Heart right ventricle (tissue), 16 donors: ENCODE measurements around the gene TOR1AIP1. TPM values are rescaled to one million over a fixed set of nuclear protein-coding genes. Genes with fewer than 3 reads are reported as not detected.

Source experiments
- ATAC-seq, 8 donors: fragments of 200-7000 bp; cut with Tn5 transposase; one replicate each; pipeline ENCODE4 v1.9.1; 2020; ENCODE audit warnings: mild to moderate bottlenecking in 8 of 8, moderate library complexity in 8 of 8, moderate number of reproducible peaks in 1 of 8
- DNase-seq, 2 donors: peaks; one replicate each; pipeline ENCODE4 v3.0.0-alpha.2; 2020
- H3K27ac ChIP-seq, 10 donors: fragments of 200-600 bp; sonication (generic) in 2 of 10; one replicate each; pipeline versions ENCODE4 v1.5.0 to v1.8.0; 2020 to 2022; ENCODE audit warnings: mild to moderate bottlenecking in 3 of 10
- H3K27me3 ChIP-seq, 7 donors: fragments of 200-600 bp; one replicate each; pipeline ENCODE4 v1.8.0; 2021 to 2022; ENCODE audit warnings: mild to moderate bottlenecking in 2 of 7
- H3K36me3 ChIP-seq, 9 donors: fragments of 200-600 bp; sonication (generic) in 1 of 9; one replicate each; pipeline versions ENCODE4 v1.5.0 to v1.8.0; 2020 to 2022; ENCODE audit warnings: mild to moderate bottlenecking in 2 of 9
- H3K4me1 ChIP-seq, 9 donors: fragments of 200-600 bp; sonication (generic) in 1 of 9; one replicate each; pipeline versions ENCODE4 v1.5.0 to v1.8.0; 2020 to 2022; ENCODE audit warnings: mild to moderate bottlenecking in 4 of 9
- H3K4me3 ChIP-seq, 10 donors: fragments of 200-600 bp; sonication (generic) in 2 of 10; one replicate each; pipeline versions ENCODE4 v1.5.0 to v1.8.0; 2020 to 2022; ENCODE audit warnings: mild to moderate bottlenecking in 7 of 10, moderate library complexity in 2 of 10
- H3K9me3 ChIP-seq, 11 donors: fragments of 200-600 bp in 10 of 11; sonication (generic) in 2 of 11; one replicate each; pipeline versions ENCODE4 v1.5.0 to v1.8.0; 2013 to 2022; ENCODE audit warnings: mild to moderate bottlenecking in 2 of 11, control low read depth in 1 of 11, moderate library complexity in 1 of 11
- WGBS, 2 donors: extraction: QIAGEN DNeasy Blood & Tissue Kit; methylation state at CpG; one replicate each; pipeline ENCODE4 v1.1.7; 2013; ENCODE audit warnings: inconsistent platforms in 1 of 2; 5-methylcytosine and 5-hydroxymethylcytosine counted together
- intact Hi-C, 10 donors: fragments of 100-400 bp; cut with DNase I; formaldehyde crosslinking; loops; one replicate each; pipeline versions ENCODE4 v1.11.1 to v1.14.2; 2022
- polyA plus RNA-seq, 2 donors: library from polyadenylated mRNA; stranded (reverse); fragments of 200-250 nt; gene quantifications; one replicate each; pipeline ENCODE4 v1.2.3, GENCODE V29; 2013
- total RNA-seq, 10 donors: library from RNA; stranded (reverse); fragmentation: NEBNext Ultra II Directional in 3 of 10; extraction: Animal tissue kit (Norgen Biotek cat#: 25700) in 3 of 10; gene quantifications; one replicate each; pipeline versions ENCODE4 v1.2.1 to v1.2.4, GENCODE V29; 2021 to 2023
- TF ChIP-seq, protein P1 (sequence below), 9 donors: fragments of 200-600 bp; sonication (generic) in 2 of 9; IDR thresholded peaks; one replicate each; pipeline versions ENCODE4 v1.5.0 to v1.8.0; 2021 to 2022; ENCODE audit warnings: antibody characterized with exemption in 9 of 9, mild to moderate bottlenecking in 5 of 9, moderate library complexity in 1 of 9
- donor health status: Arrhythmogenic right ventricular cardiomyopathy.
- donor health status: ischemic (EF 13 %, LVEDD 7.1; RV severe dilation, severe dysfunction).
- donor health status: healthy with polysubstance abuse.
- donor health status: DM: no; HTN: yes; CAD: no.
- donor health status: DM: no; HTN: no; CAD: no.
- donor health status: ischemic (EF 25% LVEDD 6.9; RV normal size, moderate dysfunction).
- donor health status: ischemic (EF 25% LVEDD 5.7; RV mildly dilated, moderate dysfunction).
- donor health status: healthy.
- donor health status: DM: yes; HTN: yes; CAD: no.
- donor health status: Ischemic cardiomyopathy.
- donor health status: ischemic (EF 35%, LVEDD 5.7; RV mildly dilated, moderate dysfunction).
- donor health status: nonischemic (EF 11% LVEDD 7.7; RV severe dilation, severe dysfunction).
- donor health status: DM: yes; HTN: yes; CAD: no.
- donor health status: PGD.
- donor health status: ischemic (EF 29% LVEDD 5.4; RV normal size, mild dysfunction).
- donor health status: nonischemic (EF 23%, LVEDD 6.1; RV moderate dilation, normal function).

The TOR1AIP1 gene
- total and polyA plus RNA-seq, 12 donors = 13.4 to 50.3 (median 43.5) TPM

DNA sequence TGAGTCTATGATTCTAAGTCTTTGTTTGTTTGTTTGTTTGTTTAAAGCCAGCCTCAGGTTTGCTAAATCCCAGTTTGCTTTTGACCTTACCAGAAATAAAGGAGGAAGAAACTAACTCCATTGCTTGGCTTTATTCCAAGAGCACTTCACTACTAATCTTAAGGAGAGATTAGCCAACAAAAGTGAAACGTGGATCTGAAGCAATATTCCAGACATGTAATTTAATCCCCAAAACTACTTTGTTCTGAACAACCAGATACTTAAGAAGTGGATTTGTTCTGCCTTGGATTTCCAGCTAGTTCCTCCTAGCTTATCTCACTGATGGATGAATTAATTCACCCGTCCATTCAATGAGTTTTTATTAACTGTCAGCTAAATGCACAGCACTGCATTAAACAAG, 56.7 kb downstream of the TOR1AIP1 start:
- TF ChIP-seq, protein P1, sequence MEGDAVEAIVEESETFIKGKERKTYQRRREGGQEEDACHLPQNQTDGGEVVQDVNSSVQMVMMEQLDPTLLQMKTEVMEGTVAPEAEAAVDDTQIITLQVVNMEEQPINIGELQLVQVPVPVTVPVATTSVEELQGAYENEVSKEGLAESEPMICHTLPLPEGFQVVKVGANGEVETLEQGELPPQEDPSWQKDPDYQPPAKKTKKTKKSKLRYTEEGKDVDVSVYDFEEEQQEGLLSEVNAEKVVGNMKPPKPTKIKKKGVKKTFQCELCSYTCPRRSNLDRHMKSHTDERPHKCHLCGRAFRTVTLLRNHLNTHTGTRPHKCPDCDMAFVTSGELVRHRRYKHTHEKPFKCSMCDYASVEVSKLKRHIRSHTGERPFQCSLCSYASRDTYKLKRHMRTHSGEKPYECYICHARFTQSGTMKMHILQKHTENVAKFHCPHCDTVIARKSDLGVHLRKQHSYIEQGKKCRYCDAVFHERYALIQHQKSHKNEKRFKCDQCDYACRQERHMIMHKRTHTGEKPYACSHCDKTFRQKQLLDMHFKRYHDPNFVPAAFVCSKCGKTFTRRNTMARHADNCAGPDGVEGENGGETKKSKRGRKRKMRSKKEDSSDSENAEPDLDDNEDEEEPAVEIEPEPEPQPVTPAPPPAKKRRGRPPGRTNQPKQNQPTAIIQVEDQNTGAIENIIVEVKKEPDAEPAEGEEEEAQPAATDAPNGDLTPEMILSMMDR (IDR thresholded peaks at IDR 0.05) = no peak
- Histone ChIP-seq H3K27me3 (no peaks in the 10 kb centered on the region), H3K9me3 (peaks cover 0 to 8% (median 0%) of the 10 kb centered on the region in 11 donors), H3K4me1 (no peaks in the 10 kb centered on the region), H3K36me3 (no peaks in the 10 kb centered on the region), H3K4me3 (no peak overlapping the region), H3K27ac (no peak overlapping the region)
- intact Hi-C loops = no loop called here
- DNase-seq (no peak), ATAC-seq (no peak)
- WGBS, 2 donors = 30 to 38% methylated on average over 2 of the region's 2 CpGs

GRCh38 chr1:179939941-179940340, 57.9 kb downstream of the TOR1AIP1 start:
- Histone ChIP-seq H3K27me3 (no peaks in the 10 kb centered on the region), H3K36me3 (no peaks in the 10 kb centered on the region), H3K4me1 (no peaks in the 10 kb centered on the region), H3K27ac (no peak overlapping the region), H3K4me3 (no peak overlapping the region), H3K9me3 (peaks cover 0 to 8% (median 0%) of the 10 kb centered on the region in 11 donors)
- TF ChIP-seq, protein P1 (IDR thresholded peaks at IDR 0.05) = no peak
- WGBS, 2 donors = 97 to 98% methylated on average over 1 of the region's 1 CpG
- DNase-seq = no peak
- intact Hi-C loops = no loop called here
- no peak for ATAC-seq

- ATAC-seq (no peak), DNase-seq (no peak)
- WGBS, 2 donors = 53 to 56% methylated on average over 2 of the region's 2 CpGs
- H3K27ac ChIP-seq = no peak overlapping the region
- intact Hi-C loops = no loop called here
- peaks cover 0 to 7% (median 0%) of the 10 kb centered on the region in 11 donors for H3K9me3 ChIP-seq
- TF ChIP-seq, protein P1 (IDR thresholded peaks at IDR 0.05) = no peak
- H3K4me3 ChIP-seq = no peak overlapping the region
- H3K36me3 ChIP-seq = no peaks in the 10 kb centered on the region
- no peaks in the 10 kb centered on the region for H3K27me3 ChIP-seq
- no peaks in the 10 kb centered on the region for H3K4me1 ChIP-seq
Observed at GRCh38 chr1:179941454-179941853, 59.4 kb downstream of the TOR1AIP1 start.

DNA sequence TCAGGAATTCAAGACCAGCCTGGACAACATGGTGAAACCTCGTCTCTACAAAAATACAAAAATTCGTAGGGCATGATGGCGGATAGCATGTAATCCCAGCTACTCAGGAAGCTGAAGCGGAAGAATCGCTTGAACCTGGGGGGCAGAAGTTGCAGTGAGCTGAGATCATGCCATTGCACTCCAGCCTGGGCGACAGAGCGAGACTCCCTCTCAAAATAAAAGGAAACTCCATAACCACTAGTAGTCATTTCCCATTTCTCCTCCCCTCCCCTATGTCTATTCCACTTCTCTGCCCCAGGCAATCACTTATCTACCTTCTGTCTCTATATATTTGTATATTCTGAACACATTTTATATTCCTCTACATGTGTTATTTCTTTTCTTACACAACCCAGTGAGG, 68.6 kb downstream of the TOR1AIP1 start:
- peak overlapping the region in 1 of 10 donors; percentile 54 for H3K27ac ChIP-seq
- intact Hi-C loops = loop anchor here in 3 of 10 donors (5.0 to 10.0 kb wide), 2 partner anchors 68 to 204 kb away; partner anchors contain the start of genes TOR1AIP1 (in 2 of the 3) and QSOX1 (in 1 of the 3)
- no peaks in the 10 kb centered on the region for H3K27me3 ChIP-seq

More for the DNA sequence above, 68.6 kb downstream of the TOR1AIP1 start:
- H3K4me3 ChIP-seq = no peak overlapping the region
- DNase-seq (no peak), ATAC-seq (no peak)
- H3K4me1 ChIP-seq = peaks cover 0 to 31% (median 7%) of the 10 kb centered on the region in 9 donors
- 91% methylated on average over 7 of the region's 7 CpGs for WGBS, 2 donors
- TF ChIP-seq, protein P1 (IDR thresholded peaks at IDR 0.05) = no peak
- H3K36me3 ChIP-seq = no peaks in the 10 kb centered on the region
- H3K9me3 ChIP-seq = no peaks in the 10 kb centered on the region
